Activated CD8-positive, alpha-beta T cell treated with anti-CD3 and anti-CD28 coated beads, Interleukin-2, amount 10 ng/mL, durations not matched to agents 7 days and 5 days (primary cell): Measurements from ENCODE around the gene ACSS3. TPM values are rescaled to one million over a fixed set of nuclear protein-coding genes. Genes with fewer than 3 reads are reported as not detected.

Experiments
- ATAC-seq: fragments of 150-1000 bp; cut with Tn5 transposase; one replicate; pipeline ENCODE4 v1.10.0; 2021; ENCODE audit warnings: moderate library complexity
- CTCF ChIA-PET: fragments of 350-600 bp; sonication (Branson Sonifier 250); formaldehyde crosslinking; loops from one replicate; lab custom pipeline; 2021; ENCODE audit warnings: antibody characterized with exemption; lab: Charles Lee
- POLR2A ChIA-PET: fragments of 350-600 bp; sonication (Branson Sonifier 250); formaldehyde crosslinking; loops from one replicate; lab custom pipeline; 2021; ENCODE audit warnings: antibody characterized with exemption; lab: Charles Lee
- DNase-seq: peaks from one replicate; pipeline ENCODE4 v3.0.0-alpha.2; 2020
- H3K27ac Mint-ChIP-seq: one replicate; pipeline ENCODE4 v1.8.0; 2021; ENCODE audit warnings: mild to moderate bottlenecking, mixed read lengths
- H3K27me3 Mint-ChIP-seq: one replicate; pipeline ENCODE4 v1.8.0; 2021; ENCODE audit warnings: low read depth, mixed read lengths
- H3K36me3 Mint-ChIP-seq: one replicate; pipeline ENCODE4 v1.8.0; 2021; ENCODE audit warnings: low read depth, mixed read lengths
- H3K4me1 Mint-ChIP-seq: one replicate; pipeline ENCODE4 v1.8.0; 2021; ENCODE audit warnings: low read depth, mixed read lengths
- H3K4me3 Mint-ChIP-seq: one replicate; pipeline ENCODE4 v1.8.0; 2021; ENCODE audit warnings: mild to moderate bottlenecking, mixed read lengths
- H3K9me3 Mint-ChIP-seq: one replicate; pipeline ENCODE4 v1.8.0; 2022; ENCODE audit warnings: mixed read lengths; ENCODE audit not compliant: insufficient read depth
- total RNA-seq, 2 experiments: library from RNA; stranded (reverse); gene quantifications; one replicate each; pipeline ENCODE4 v1.2.3, GENCODE V29; 2021

The ACSS3 gene
- total RNA-seq, 2 experiments from 2014 or later, result not detected

DNA sequence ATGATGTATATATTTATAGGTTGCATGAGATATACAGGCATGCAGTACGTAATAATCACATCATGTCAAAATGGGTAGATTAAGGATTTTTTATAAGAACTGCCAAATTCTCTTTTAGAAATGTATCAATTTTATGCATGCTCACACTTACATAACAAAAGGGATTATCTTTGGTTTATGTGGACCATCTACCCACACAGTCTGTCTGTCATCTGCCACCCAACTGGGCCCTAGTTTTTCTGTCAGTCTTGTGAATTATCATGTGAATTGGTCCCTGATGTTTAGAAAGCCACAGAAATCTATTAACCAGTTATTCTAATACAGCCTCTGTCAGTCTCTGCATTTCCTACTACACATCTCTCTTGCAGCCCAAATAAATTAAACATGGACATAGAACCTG lies 133.4 kb downstream of the ACSS3 start:
- Mint-ChIP-seq H3K36me3 (no peaks in the 10 kb centered on the region), H3K4me1 (no peaks in the 10 kb centered on the region), H3K4me3 (no peak overlapping the region), H3K27me3 (no peaks in the 10 kb centered on the region), H3K27ac (no peak overlapping the region), H3K9me3 (no peaks in the 10 kb centered on the region)
- no peak for ATAC-seq
- CTCF ChIA-PET, result no interaction called here
- DNase-seq, result no peak
- POLR2A ChIA-PET, result no interaction called here

DNA sequence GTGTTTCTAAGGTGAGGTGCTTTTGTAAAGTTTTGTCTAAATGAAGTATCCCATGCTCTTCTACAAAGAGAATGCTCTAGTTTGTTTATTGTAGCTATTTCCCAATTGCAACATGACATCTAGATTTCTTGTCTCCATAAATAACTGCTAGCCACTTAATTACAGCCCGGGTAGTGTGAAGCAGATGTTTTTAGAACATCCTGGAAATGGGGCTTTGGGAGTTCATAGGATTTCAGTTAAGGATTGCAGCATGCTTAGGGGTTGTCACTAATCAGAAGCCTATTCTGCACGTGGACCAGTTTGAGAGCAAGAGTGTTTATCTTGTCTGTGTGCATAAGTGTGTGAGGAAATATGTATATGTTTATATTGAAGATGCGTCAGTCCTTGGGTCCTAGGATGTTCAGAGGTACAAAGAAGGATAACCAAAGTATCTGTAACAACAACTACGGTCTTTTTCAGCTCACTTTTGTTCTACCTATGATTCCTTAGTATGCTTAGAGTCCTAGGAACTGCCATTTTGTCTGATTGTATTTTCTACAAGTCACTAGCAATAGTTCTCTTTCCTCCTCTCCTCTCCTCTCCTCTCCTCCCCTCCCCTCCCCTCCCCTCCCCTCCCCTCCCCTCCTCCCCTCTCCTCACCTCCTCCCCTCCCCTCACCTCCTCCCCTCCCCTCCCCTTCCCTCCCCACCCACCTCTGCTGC lies 135.3 kb downstream of the ACSS3 start:
- H3K4me1 Mint-ChIP-seq, result no peaks in the 10 kb centered on the region
- H3K27me3 Mint-ChIP-seq, result no peaks in the 10 kb centered on the region
- CTCF ChIA-PET, result no interaction called here
- no peak overlapping the region for H3K27ac Mint-ChIP-seq
- no peak for DNase-seq
- no peaks in the 10 kb centered on the region for H3K9me3 Mint-ChIP-seq
- no peaks in the 10 kb centered on the region for H3K36me3 Mint-ChIP-seq
- POLR2A ChIA-PET, result no interaction called here
- H3K4me3 Mint-ChIP-seq, result no peak overlapping the region
- ATAC-seq, result no peak

DNA sequence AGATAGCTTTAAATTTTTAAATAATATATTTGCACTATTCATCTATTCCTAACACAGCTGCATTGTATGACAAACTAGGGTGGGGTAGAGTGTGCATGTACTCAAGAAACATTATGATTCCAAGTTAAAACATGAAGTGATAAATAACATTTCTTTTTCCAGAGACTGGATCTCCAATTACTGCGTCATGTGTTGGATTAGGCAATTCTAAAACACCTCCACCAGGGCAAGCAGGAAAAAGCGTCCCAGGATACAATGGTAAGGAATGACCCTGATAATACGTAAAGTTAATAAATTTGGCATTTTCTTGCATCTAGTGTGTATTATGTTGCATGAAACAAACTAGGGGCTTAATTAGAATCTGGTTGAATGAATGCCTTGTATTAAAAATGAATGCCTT lies 138.9 kb downstream of the ACSS3 start:
- no peaks in the 10 kb centered on the region for H3K9me3 Mint-ChIP-seq
- H3K36me3 Mint-ChIP-seq, result no peaks in the 10 kb centered on the region
- no peak for DNase-seq

DNA sequence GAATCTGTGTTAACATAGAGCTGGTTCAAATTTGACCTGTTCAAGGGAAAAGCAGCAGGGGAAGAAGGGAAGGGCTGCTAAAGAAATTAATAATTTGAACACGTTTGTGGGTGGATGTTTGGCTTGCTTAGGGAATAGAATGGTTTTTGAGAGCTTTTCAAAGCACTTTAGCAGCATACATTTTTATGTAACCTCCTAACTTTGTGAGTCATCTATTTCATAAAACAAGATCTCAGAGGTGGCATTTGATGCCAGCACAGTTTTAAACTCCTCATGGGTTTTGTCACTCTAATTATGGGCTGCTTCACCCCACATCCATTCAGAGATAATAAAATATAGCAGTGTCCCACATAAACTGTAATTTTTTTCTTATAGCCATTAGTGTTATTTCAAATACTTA lies 143.8 kb downstream of the ACSS3 start:
- no peaks in the 10 kb centered on the region for H3K27me3 Mint-ChIP-seq
- no peaks in the 10 kb centered on the region for H3K4me1 Mint-ChIP-seq
- H3K4me3 Mint-ChIP-seq, result no peak overlapping the region
- no peak for ATAC-seq
- no peaks in the 10 kb centered on the region for H3K36me3 Mint-ChIP-seq
- no peaks in the 10 kb centered on the region for H3K9me3 Mint-ChIP-seq
- no peak for DNase-seq
- ChIA-PET POLR2A (no interaction called here), CTCF (no interaction called here)
- no peak overlapping the region for H3K27ac Mint-ChIP-seq

More for the DNA sequence above, 138.9 kb downstream of the ACSS3 start:
- no peak overlapping the region for H3K4me3 Mint-ChIP-seq
- CTCF ChIA-PET, result no interaction called here
- H3K27me3 Mint-ChIP-seq, result no peaks in the 10 kb centered on the region
- no peak overlapping the region for H3K27ac Mint-ChIP-seq
- no peak for ATAC-seq
- H3K4me1 Mint-ChIP-seq, result no peaks in the 10 kb centered on the region
- POLR2A ChIA-PET, result no interaction called here

DNA sequence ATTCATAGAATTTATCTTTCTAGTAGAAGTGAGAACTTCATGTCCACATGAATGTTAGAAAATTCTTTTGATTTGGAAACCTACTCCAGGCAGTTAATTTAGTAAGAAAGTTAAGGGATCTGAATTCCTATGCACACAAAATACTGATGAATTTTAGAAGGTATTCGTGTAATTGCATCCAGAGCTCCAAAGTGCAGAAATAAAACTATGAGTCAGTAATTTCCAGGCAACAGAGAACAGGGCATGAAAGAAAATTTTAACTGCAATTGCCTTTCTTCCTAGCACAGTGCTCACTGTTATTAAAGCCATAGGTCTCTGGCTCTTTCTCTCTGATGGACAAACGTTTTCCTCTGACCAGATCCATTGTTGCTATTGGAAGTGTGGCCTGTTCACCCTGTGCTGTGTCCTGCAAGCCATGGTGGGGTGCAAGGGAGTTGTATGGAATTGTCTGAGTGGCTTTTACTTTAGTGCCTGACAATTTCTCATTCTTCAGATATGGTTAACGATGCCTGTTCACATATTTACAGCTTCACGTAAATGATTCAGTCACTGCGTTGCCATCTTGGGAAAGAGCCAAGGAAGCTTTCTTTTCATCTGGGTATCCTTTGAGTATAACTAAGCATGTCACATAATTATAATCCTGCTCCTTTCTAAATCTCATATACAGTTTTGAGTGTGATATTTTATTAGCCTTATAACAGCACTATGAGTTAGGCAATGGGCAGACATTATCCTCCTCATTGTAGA lies 145.1 kb downstream of the ACSS3 start:
- no peak for DNase-seq
- POLR2A ChIA-PET, result no interaction called here
- H3K4me1 Mint-ChIP-seq, result no peaks in the 10 kb centered on the region

DNA sequence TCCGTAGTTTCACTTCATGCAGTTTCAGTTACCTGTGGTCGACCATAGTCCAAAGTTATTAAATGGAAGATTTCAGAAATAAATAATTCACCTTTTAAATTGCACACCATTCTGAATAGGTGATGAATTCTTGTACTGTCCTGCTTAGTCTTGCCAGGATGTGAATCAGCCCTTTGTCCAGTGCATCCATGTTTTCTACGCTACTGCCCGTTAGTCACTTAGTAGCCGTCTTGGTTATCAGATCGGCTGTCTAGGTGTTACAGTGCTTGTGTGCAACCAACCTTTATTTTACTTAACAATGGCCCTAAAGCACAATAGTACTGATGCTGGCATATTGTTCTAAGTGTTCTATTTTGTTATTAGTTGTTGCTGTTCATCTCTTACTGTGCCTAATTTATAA lies 146.7 kb downstream of the ACSS3 start:
- Mint-ChIP-seq H3K36me3 (no peaks in the 10 kb centered on the region), H3K9me3 (no peaks in the 10 kb centered on the region), H3K4me3 (no peak overlapping the region), H3K27me3 (no peaks in the 10 kb centered on the region), H3K4me1 (no peaks in the 10 kb centered on the region), H3K27ac (no peak overlapping the region)
- ChIA-PET POLR2A (no interaction called here), CTCF (no interaction called here)
- ATAC-seq (no peak), DNase-seq (no peak)

More for the DNA sequence above, 145.1 kb downstream of the ACSS3 start:
- Mint-ChIP-seq H3K27ac (no peak overlapping the region), H3K27me3 (no peaks in the 10 kb centered on the region), H3K4me3 (no peak overlapping the region), H3K36me3 (no peaks in the 10 kb centered on the region), H3K9me3 (no peaks in the 10 kb centered on the region)
- CTCF ChIA-PET, result no interaction called here
- ATAC-seq, result no peak

DNA sequence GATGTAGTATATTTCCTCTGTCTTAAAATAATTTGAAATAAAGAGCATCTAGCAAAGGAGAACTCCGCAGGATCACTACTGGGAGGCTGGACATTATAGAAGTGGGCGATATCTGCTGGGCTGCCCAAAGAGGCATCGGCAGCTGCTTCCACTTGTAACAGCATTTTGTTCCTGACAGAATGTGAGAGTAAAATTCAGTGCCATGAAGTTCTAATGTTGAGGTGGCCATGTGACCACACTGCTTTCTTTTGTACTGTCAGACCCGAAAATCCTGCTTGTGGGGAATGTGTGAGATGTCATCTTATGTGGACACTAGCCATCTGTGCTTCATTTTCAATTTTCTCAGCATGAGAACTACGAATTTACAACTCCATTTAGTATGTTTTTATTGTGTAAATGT lies 151.9 kb downstream of the ACSS3 start:
- POLR2A ChIA-PET, result no interaction called here

DNA sequence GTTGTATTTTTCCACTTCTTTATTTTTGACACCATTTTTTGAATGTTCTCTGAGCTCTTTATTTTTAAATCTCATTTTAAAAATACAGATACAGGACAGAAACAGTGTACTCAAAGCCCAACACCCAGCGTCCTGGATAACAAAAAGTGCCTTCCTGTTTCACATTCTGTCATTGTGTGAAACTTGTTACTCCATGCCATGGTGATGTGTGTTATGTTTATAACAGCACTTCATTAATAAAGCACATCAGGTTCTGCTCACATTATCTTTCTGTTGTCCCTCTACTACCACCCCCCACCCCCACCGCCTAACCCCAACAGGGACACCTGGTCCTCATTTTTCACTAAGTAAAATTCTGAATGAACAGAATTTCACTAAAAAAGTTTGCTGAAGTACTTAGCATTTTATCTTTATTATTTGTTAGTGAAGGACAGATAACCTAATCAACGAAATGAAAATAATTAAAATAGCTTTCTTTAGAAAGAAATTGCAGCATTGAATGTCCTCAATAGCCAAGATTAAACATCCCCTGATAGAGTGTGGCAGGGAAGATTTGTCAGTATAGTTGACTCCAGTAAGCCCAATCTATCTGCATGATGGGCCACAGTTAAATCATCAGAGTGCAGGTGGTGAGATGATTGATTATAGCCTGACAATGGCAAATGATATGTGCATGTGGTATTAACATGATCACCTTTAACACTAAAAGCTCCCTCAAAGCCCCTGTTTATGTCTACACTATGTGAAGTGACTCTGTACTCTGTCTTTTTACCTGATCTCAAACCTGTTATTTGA lies 153.9 kb downstream of the ACSS3 start:
- DNase-seq (no peak), ATAC-seq (no peak)
- Mint-ChIP-seq H3K4me1 (no peaks in the 10 kb centered on the region), H3K27me3 (no peaks in the 10 kb centered on the region), H3K27ac (no peak overlapping the region), H3K36me3 (no peaks in the 10 kb centered on the region), H3K4me3 (no peak overlapping the region), H3K9me3 (peaks cover 3% of the 10 kb centered on the region)
- POLR2A ChIA-PET, result no interaction called here
- CTCF ChIA-PET, result no interaction called here

More for the DNA sequence above, 151.9 kb downstream of the ACSS3 start:
- ATAC-seq, result no peak
- no peak for DNase-seq
- Mint-ChIP-seq H3K27ac (no peak overlapping the region), H3K4me3 (no peak overlapping the region), H3K36me3 (no peaks in the 10 kb centered on the region), H3K4me1 (no peaks in the 10 kb centered on the region), H3K9me3 (peaks cover 3% of the 10 kb centered on the region), H3K27me3 (no peaks in the 10 kb centered on the region)
- CTCF ChIA-PET, result no interaction called here

DNA sequence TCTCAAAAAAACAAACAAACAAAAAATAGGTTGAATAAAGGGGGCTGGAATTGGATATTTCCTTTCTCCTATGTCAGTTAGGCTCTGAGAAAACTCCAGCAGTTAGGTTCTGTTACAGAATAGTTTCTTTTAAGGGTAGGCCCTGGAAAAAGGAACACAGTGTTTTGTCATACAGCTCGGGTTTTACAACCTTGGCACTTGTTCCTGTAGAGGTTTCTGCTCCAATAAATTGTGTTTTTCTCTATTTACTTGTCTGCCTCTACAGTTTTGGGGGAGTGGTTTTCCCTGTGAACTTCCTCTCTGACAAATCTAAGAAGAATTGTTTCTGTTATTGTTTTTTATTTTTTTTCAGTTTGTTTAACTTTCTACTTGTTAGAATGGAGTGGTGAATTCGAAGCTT lies 167.6 kb downstream of the ACSS3 start:
- no peak for DNase-seq
- POLR2A ChIA-PET, result no interaction called here
- H3K4me1 Mint-ChIP-seq, result no peaks in the 10 kb centered on the region

DNA sequence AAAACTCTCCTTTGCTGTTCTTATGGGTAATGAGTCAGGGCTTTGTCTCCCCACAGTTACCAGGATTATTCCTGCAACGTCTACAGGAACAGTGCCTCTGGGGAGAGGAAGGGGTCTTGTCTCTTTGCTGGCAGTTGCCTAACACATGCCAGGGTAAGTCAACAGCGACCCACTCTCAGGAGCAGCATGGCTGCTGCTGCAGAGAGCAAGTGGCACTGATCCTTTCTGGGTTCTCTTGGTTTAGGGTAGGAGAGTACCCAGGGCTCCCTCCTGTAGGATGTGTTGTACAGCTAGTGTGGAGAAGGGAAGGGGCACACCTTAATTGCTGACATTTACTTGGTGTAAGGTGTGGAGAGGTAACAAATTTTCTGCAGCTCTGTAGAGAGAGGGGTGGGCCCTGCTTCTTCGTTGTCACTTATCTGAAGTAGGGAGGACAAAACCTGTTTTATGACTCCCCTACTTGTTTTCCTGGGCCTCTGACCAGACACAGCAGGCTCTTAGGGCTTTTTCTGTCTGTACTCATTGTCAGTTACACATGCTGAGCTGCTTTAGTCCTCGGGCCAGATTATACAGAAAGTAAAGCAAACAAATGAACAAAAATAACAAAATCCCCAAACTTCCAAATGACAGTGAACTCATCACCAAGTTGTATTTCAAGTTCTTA lies 168.2 kb downstream of the ACSS3 start:
- ATAC-seq, result no peak
- Mint-ChIP-seq H3K27me3 (no peaks in the 10 kb centered on the region), H3K4me1 (no peaks in the 10 kb centered on the region), H3K4me3 (no peak overlapping the region), H3K9me3 (peaks cover 12% of the 10 kb centered on the region), H3K27ac (no peak overlapping the region), H3K36me3 (no peaks in the 10 kb centered on the region)
- ChIA-PET POLR2A (no interaction called here), CTCF (no interaction called here)
- DNase-seq, result no peak

More for the DNA sequence above, 167.6 kb downstream of the ACSS3 start:
- CTCF ChIA-PET, result no interaction called here
- H3K27ac Mint-ChIP-seq, result no peak overlapping the region
- H3K9me3 Mint-ChIP-seq, result peaks cover 12% of the 10 kb centered on the region
- no peaks in the 10 kb centered on the region for H3K27me3 Mint-ChIP-seq
- H3K4me3 Mint-ChIP-seq, result no peak overlapping the region
- no peaks in the 10 kb centered on the region for H3K36me3 Mint-ChIP-seq
- ATAC-seq, result no peak

DNA sequence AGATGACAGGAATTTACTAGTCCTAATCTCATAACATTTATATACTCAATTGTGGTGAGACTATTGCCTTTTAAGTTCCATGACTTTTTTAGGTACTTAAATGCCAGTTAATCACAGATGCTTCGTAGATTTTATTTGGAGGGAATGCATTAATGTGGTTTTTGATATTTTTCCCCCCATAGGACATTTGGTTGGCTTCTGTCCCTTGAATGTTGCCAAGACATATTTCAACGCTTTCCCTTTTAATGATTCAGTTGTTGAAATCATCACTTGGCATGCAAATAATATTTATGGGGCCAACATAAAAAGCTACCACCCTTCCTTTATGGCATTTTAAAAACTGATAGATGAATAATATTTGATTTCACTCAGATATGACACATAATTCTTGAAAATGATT lies 172.1 kb downstream of the ACSS3 start:
- DNase-seq (no peak), ATAC-seq (no peak)
- POLR2A ChIA-PET, result no interaction called here
- no peaks in the 10 kb centered on the region for H3K27me3 Mint-ChIP-seq
- no peak overlapping the region for H3K27ac Mint-ChIP-seq
- H3K4me3 Mint-ChIP-seq, result no peak overlapping the region
- H3K9me3 Mint-ChIP-seq, result peaks cover 4% of the 10 kb centered on the region
- no peaks in the 10 kb centered on the region for H3K4me1 Mint-ChIP-seq
- CTCF ChIA-PET, result no interaction called here
- no peaks in the 10 kb centered on the region for H3K36me3 Mint-ChIP-seq
